Measurements from ENCODE around the gene KLHL4.
"Not testable (repeated sequence)": the region's sequence is repeated elsewhere in the genome, so short reads cannot be mapped to it uniquely, and the experiment has no call there.

Gene KLHL4

GRCh38 chrX:87517571-87518141 lies at the start of gene KLHL4:
KLHL4 (plus strand) TSS chrX:87517802; CDS start chrX:87517894, 92 bp downstream.
- no peak for DNase-seq (ENCODE audit: low read depth)

GRCh38 chrX:87468941-87469340 lies 48.7 kb upstream of the KLHL4 start:
- no peak for DNase-seq (ENCODE audit: low read depth)

- no peak for DNase-seq (ENCODE audit: low read depth)
Measured at GRCh38 chrX:87475793-87476192, 41.8 kb upstream of the KLHL4 start.

- not testable (repeated sequence) for DNase-seq (ENCODE audit: low read depth)
Measured at GRCh38 chrX:87478703-87479102, 38.9 kb upstream of the KLHL4 start.

- DNase-seq (ENCODE audit: low read depth), result no peak
Measured at GRCh38 chrX:87489071-87489470, 28.5 kb upstream of the KLHL4 start.

GRCh38 chrX:87515836-87516235 lies 1.8 kb upstream of the KLHL4 start:
- no peak for DNase-seq (ENCODE audit: low read depth)

GRCh38 chrX:87516717-87517121 lies 883 bp upstream of the KLHL4 start:
- no peak for DNase-seq (ENCODE audit: low read depth)

- no peak for DNase-seq (ENCODE audit: low read depth)
Measured at GRCh38 chrX:87518504-87518903, 902 bp downstream of the KLHL4 start.

GRCh38 chrX:87525771-87526229 lies 8.2 kb downstream of the KLHL4 start:
- DNase-seq (ENCODE audit: low read depth), result no peak

GRCh38 chrX:87526281-87526680 lies 8.7 kb downstream of the KLHL4 start:
- DNase-seq (ENCODE audit: low read depth), result no peak

- no peak for DNase-seq (ENCODE audit: low read depth)
Measured at GRCh38 chrX:87528487-87528886, 10.9 kb downstream of the KLHL4 start.

GRCh38 chrX:87571964-87572363 lies 54.4 kb downstream of the KLHL4 start:
- no peak for DNase-seq (ENCODE audit: low read depth)

- DNase-seq (ENCODE audit: low read depth), result no peak
Measured at GRCh38 chrX:87572901-87573300, 55.3 kb downstream of the KLHL4 start.

GRCh38 chrX:87578978-87579377 lies 61.4 kb downstream of the KLHL4 start:
- DNase-seq (ENCODE audit: low read depth), result no peak

- no peak for DNase-seq (ENCODE audit: low read depth)
Measured at GRCh38 chrX:87580862-87581261, 63.3 kb downstream of the KLHL4 start.

- DNase-seq (ENCODE audit: low read depth), result no peak
Measured at GRCh38 chrX:87582453-87582852, 64.9 kb downstream of the KLHL4 start.

- DNase-seq (ENCODE audit: low read depth), result no peak
Measured at GRCh38 chrX:87583679-87584078, 66.1 kb downstream of the KLHL4 start.

- no peak for DNase-seq (ENCODE audit: low read depth)
Measured at GRCh38 chrX:87616371-87616770, 98.8 kb downstream of the KLHL4 start.

- DNase-seq (ENCODE audit: low read depth), result no peak
Measured at GRCh38 chrX:87621697-87622096, 104.1 kb downstream of the KLHL4 start.

GRCh38 chrX:87626996-87627395 lies 109.4 kb downstream of the KLHL4 start:
- no peak for DNase-seq (ENCODE audit: low read depth)

- DNase-seq (ENCODE audit: low read depth), result no peak
Measured at GRCh38 chrX:87634361-87634760, 116.8 kb downstream of the KLHL4 start.

- no peak for DNase-seq (ENCODE audit: low read depth)
Measured at GRCh38 chrX:87636533-87636932, 118.9 kb downstream of the KLHL4 start.

GRCh38 chrX:87641439-87641838 lies 123.8 kb downstream of the KLHL4 start:
- DNase-seq (ENCODE audit: low read depth), result not testable (repeated sequence)

GRCh38 chrX:87661761-87662160 lies 144.2 kb downstream of the KLHL4 start:
- DNase-seq (ENCODE audit: low read depth), result no peak

- no peak for DNase-seq (ENCODE audit: low read depth)
Measured at GRCh38 chrX:87663421-87663820, 145.8 kb downstream of the KLHL4 start.
